Hindlimb muscle (tissue), 1 donor: ENCODE measurements around the gene TTC4. TPM values are rescaled to one million over a fixed set of nuclear protein-coding genes. Genes with fewer than 3 reads are reported as not detected.

ENCODE experiments used
- DNase-seq: peaks from one replicate; pipeline ENCODE4 v3.0.0-alpha.2; 2013
- polyA plus RNA-seq: library from polyadenylated mRNA; unstranded; fragments of 120-200 nt; gene quantifications from one replicate; pipeline ENCODE4 v1.2.1, GENCODE V29; 2013; ENCODE audit not compliant: insufficient read length

The TTC4 gene
- polyA plus RNA-seq, 1 donor = 26.3 TPM

DNA sequence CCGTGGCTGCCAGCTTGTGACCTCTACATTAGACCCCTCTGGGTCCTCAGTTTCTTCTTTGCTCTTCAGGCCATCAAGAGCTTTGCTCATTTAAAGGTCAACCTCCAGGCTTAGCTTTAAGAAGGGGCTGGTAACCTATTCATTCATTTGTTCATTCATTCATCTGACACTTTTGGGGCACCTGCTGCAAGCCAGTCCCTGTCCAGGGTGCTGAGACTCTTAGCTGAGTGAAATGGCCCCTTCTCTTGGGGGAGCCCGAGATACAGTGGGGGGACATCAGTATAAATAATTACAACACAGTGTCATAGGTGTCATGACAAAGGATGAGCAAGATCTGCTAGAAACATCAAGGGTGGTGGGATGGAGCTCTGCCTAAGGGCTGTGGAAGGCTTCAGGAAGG lies 10.5 kb upstream of the TTC4 start:
- DNase-seq = no peak

DNA sequence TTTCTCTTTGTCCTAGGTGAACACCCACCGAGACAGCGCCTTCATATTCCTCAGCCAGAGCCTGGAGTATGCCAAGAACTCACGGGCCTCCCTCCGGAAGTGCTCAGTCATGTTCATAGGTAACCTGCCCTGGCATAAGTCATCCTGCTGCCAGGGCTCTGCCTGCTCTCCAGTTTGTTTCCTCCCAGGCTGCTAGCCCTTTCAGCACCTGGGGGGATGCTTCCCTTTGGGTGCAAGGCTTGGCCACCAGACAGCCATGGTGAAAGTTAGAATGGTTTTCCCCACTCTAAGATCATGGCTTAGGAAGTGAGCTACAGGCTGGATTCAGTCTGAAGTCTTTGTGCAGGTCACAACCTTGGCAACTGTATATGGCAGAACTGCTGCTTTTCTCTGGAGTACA lies 9.2 kb upstream of the TTC4 start:
- no peak for DNase-seq

DNA sequence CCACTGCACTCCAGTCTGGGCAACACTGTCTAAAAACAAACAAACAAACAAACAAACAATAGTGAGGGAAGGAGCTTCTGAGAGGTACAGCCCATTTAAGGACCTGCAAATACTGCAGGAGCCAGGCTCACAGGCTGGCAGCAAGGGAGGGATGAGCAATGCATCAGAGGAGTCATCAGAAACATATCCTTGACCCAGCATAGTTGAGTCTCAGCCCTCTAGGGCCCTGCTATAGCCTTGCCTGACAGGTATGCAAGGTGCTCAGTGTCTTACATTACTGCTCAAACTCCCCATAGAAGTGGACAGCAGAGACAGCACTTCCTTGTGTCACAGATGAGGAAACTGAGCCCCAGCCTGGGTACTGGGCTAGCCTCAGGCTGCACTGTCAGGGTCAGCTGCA lies 7.3 kb upstream of the TTC4 start:
- no peak for DNase-seq

- DNase-seq = no peak
Measured at GRCh38 chr1:54709547-54710292, 5.9 kb upstream of the TTC4 start.

DNA sequence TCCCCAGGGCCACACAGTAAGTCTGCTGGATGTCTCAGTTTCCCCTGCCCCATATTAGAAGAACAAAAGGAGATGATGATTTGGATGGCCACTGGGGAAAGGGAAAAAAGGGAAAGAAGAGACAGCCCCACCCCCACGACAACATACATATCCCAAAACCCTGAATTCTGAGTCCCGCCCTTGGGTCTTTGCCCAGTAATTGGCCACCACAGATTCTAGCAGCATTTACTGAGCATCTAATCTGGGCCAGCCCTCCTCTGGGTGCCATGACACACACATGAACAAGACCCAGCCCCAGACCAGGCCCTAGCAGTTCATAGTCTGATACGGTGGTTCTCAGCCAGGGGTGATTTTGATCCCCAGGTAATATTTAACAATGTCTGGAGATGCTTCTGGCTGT lies 5.2 kb upstream of the TTC4 start:
- no peak for DNase-seq

DNA sequence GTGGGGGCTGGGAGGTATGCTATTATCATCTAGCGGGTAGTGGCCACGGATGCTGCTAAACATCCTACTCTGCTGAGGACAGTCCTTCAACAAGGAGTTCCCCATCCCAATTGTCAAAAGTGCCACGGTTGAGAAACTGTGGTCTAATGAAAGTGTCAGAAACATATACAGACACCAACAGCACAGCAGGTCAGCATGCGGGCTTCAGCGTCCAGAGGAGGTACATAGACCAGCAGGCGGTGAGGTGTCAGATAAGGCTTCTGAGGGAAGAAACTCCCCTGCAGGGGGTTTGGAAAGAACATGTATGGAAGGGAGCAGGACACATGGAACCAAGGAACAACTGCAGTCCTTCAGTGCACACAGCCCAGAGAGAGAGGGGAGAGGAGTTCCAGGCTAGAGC lies 4.8 kb upstream of the TTC4 start:
- DNase-seq = no peak

DNA sequence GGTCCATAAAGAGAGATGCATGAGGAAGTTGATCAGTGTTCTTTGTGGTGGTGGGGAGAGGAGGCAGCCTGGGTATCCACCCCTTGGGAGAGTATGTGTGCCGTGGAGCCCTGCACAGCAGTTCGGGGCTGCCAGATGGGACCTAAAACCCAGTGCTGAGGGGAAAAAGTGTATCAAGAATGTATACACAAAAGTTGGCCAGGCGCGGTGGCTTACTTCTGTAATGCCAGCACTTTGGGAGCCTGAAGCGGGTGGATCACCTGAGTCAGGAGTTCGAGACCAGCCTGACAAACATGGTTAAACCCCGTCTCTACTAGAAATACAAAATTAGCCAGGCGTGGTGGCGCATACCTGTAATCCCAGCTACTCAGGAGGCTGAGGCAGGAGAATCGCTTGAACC lies 4.1 kb upstream of the TTC4 start:
- DNase-seq = no peak

DNA sequence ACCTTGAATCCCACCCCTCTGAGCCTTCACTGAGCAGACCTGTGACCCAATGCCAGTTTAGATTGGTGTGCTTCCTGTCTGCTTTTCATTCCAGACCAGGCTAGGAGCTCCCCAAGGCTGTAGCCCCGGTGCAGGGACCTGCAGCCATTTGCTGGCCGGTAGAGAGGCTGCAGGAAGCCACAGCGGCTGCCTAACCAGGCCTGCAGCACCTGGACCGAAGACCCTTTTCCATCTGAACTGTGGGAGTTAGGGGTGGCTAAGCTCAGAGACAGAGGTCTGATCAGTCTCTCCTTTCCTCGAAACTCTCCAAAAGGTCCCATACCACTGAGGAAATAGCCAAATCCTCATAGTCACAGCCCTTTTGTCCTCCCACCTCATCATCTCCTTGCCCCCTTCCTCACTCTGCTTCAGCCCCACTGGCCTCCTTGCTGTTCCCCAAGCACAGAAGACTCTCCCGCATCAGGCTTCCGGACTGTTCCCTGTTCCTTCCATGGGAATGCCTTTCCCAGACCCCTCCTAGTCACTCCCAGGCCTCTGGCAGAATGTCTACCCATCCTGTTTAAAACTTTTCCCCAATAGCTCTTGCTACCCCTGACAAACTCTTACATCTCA lies 674 bp upstream of the TTC4 start:
- DNase-seq = peak; percentile 3

- no peak for DNase-seq
Measured at GRCh38 chr1:54716299-54717047, 812 bp downstream of the TTC4 start.

DNA sequence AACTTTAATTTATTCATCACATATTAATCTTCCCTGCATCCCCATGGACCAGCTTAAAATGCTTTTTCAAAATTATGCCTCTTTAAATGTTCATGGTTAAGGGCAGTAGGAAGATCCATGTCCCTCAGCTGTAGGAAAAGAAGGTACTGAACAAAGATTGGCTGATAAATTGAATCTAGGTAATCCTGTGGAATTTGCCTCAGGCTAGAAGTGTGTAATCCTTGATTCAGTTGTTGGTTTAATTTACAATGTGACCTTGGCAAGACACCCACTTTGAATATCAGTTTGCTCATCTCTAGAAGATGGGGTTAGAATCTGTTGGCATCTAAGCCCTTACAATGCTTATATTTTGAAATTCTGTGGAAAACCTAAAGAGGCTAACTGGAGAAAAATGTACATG lies 6.1 kb downstream of the TTC4 start:
- no peak for DNase-seq

- DNase-seq = no peak
Measured at GRCh38 chr1:54723985-54724384, 8.3 kb downstream of the TTC4 start.

GRCh38 chr1:54724771-54725170 lies 9.1 kb downstream of the TTC4 start:
- no peak for DNase-seq

- DNase-seq = no peak
Measured at GRCh38 chr1:54728027-54728426, 12.4 kb downstream of the TTC4 start.

DNA sequence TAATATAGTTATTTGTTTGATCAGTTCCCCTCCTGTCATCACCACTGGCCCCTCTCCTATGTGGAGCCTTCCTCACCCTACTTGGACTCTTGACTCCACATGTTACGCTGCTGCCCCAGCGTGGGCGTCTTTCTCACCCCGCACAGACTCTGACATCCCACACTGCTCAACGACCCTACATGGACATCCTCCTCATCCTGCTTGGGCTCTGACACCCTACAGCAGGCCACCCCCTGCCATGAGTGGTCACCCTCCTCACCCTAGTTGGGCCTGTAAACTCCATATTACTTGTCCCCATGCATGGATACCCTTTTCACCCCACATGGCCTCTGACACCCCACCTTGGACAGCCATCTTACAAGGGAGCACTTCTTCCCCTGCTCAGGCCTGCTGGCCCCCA lies 21.0 kb downstream of the TTC4 start:
- DNase-seq = no peak

DNA sequence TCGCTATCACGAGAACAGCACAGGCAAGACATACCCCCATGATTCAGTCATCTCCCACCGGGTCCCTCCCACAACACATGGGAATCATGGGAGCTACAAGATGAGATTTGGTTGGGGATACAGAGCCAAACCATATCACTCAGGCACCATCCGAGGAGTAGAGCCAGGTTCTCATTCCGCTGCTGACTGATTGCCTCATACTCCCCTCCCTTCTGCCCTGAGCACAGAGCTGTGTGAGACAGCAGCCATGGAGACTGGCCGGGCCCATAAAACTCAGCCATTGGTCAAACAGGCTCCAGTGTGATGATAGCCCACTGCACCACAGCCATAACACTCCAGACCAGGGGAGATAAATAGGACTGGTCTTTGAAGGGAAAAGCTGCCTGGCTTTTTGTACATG lies 22.6 kb downstream of the TTC4 start:
- DNase-seq = no peak

GRCh38 chr1:54741531-54741930 lies 25.9 kb downstream of the TTC4 start:
- DNase-seq = no peak

GRCh38 chr1:54742282-54742681 lies 26.6 kb downstream of the TTC4 start:
- peak; percentile 22 for DNase-seq

- DNase-seq = no peak
Measured at GRCh38 chr1:54743416-54744226, 28.0 kb downstream of the TTC4 start.

GRCh38 chr1:54744696-54745095 lies 29.0 kb downstream of the TTC4 start:
- DNase-seq = no peak

- no peak for DNase-seq
Measured at GRCh38 chr1:54745274-54745673, 29.6 kb downstream of the TTC4 start.

DNA sequence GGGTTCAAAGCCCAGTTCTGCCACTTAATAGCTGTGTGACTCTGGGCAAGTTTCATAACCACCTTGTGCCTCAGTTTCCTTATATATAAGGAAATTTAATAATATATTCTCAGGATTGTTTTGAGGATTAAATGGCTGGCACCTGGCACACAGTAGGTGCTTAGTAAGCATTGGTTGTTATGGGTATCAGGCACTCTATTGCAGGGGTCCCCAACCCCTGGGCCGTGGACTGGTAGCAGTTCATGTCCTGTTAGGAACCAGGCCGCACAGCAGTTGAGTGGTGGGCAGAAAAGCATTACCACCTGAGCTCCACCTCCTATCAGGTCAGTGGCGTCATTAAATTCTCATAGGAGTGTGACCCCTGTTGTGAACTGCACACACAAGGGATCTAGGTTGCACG lies 30.2 kb downstream of the TTC4 start:
- no peak for DNase-seq

GRCh38 chr1:54748094-54748835 lies 32.6 kb downstream of the TTC4 start:
- DNase-seq = no peak
